HG03378 (cell line): ENCODE measurements around the gene CABLES1.

Source experiments
- ATAC-seq: cut with Tn5 transposase; IDR thresholded peaks from one replicate; pipeline ENCODE4 v1.9.1; 2021; ENCODE audit warnings: mild to moderate bottlenecking, moderate library complexity; ENCODE audit not compliant: unreplicated experiment

Gene CABLES1

DNA sequence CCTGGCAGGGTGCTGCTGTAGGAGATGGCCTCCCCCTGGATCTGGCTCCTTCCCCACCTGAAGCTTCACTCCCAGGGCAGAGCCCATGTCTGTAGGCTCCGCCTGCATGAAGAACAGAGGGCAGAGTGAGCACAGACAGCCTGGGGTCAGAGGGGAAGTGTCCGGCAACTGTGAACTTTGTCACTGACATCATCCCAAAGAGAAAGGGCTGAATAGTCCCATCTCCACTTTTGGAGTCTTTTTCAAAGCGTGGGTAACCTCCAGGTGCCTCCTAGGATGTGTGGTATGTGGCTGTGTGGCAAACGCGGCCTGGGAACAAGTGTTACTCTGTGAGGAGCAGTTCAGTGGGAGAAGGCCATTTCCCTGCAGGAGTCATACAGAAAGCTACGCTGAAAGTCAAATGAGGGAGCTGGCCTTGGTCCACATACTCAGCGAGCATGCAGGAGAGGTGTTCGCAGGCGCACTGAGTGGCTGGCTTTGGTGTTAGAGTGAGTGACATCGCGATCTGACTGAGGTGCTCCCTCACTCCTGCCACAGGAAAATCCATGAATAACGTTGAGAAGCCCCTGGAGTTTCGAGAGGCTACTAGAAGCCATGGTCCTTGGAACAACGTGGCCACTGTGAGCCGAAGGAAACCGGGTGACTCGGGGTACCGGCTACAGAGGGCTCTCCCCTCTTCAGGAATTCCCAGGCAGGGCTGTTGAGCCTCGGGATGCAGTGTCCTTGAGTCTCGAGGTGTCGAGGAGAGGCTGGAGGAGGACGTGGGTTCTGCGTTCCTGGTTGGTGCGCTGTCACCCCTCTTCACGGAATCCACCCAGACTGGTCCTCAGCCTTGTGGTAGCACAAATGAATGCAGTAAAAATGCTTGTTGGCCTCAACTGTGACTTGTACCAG, 54.7 kb downstream of the CABLES1 start:
- no peak for ATAC-seq

DNA sequence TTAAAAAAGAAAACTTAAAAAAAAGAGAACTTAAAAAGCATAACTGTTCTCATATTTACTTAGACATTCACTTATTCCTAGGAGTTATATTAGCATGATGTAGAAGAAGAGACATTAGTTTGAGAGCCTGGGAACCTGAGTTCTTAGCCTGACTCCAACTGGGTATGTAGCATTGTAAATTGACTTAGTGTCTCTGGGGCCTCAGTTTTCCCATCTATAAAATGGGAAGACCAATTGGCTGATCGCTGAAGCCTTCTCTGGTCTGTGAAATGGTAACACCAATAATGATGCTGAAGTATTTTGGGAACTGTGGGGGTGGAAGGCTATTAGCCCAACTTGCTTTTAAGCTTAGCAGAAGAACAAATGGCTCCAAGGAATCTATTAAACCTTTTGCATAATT, 55.9 kb downstream of the CABLES1 start:
- ATAC-seq = no peak

DNA sequence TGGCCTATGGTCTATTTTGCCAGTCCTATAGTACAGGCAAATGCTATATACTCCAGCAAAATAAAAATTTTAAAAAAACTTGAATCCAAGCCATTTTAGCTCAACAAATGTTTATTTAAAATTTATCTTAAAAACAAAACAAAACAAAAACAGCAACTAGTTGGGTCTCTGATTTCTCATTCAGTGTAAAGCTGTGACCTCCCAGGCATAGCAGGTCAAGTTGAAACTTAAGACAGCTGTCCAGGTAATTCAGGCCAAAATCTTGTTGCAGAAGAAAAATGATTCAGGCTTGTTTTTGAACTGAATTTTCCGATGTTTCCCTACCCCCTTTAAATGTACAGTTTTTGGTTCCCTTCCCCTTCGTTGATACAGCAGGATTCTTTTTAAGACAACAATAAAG, 58.5 kb downstream of the CABLES1 start:
- ATAC-seq = no peak

DNA sequence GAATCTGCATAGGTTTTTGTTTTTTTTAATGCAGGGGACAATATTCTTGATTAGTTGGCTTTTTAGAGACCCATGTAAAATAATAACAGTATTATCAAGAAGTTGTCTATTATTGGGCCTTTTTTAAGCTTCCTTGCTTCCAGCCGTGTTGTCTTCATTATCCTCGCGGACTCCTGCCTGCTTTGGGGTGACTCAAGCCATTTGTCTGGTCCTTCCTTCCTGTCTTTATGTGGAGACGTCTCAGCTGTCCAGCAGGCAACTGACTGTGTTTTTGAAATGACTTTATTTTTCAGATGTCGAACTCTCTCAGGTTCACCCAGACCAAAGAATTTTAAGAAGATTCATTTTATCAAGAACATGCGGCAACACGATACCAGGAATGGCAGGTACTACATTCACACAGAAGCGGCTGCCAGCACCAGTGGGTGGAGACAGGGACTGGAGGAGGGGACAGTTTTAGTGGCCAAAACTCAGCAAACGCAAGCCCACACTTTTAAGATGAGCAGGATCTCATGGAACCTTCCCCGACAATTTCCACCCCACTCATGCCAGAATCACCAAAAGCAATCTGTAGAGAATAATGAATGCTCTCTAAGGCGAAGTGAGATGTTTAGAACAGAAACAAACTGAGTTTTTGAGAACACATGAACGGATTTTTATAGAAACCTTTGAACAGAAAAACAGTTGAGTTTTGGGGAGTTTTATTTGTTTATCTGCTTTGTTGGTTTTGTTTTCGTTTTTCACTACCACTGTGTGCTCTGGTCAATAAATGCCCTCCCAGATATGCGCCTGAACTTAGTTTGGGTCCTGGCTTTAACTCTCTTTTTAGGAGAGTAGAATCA, 59.1 kb downstream of the CABLES1 start:
- no peak for ATAC-seq

DNA sequence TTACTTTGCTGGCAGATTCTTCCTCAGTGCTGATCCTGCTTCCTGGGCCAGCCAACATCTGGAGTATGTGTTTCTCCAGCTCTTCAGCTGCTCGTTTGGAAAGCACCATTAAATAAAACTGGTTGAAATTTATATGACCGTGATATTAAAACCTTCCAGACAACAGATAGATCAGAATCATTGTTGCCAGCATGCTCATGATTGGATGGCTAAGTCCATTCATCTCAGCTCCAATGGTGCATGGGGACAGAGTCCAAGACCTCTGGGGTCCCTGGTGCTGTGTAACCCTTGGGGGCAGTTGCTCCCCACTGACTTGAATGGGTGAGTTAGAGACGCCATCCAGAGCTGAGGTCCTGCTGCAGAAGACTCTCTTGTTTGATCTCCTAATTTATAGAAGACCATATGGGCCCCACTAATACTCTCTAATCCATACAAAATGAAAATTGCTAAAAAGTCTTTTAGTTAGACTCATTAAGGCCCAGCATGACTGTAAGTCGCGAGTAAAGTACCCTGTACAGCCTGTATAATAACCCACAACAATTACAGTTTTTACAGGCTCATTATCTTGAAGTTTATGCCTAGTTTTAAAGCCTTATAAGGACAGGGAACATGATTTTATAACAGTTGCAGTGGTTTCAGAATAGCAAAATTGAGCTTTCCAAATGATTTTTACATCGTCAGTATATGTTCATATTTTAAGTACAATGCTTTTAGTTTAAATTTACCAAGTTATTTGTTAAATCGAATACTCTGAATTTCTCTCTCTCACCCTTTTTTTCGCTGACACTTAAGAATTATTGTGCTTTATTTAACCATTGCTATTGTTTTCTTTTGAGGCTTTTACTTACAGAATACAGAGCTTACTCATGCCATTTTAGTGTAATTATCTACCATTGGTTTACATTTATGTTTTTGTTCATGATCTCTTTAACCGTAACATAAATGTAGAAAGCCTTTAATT, 60.0 kb downstream of the CABLES1 start:
- ATAC-seq = no peak

DNA sequence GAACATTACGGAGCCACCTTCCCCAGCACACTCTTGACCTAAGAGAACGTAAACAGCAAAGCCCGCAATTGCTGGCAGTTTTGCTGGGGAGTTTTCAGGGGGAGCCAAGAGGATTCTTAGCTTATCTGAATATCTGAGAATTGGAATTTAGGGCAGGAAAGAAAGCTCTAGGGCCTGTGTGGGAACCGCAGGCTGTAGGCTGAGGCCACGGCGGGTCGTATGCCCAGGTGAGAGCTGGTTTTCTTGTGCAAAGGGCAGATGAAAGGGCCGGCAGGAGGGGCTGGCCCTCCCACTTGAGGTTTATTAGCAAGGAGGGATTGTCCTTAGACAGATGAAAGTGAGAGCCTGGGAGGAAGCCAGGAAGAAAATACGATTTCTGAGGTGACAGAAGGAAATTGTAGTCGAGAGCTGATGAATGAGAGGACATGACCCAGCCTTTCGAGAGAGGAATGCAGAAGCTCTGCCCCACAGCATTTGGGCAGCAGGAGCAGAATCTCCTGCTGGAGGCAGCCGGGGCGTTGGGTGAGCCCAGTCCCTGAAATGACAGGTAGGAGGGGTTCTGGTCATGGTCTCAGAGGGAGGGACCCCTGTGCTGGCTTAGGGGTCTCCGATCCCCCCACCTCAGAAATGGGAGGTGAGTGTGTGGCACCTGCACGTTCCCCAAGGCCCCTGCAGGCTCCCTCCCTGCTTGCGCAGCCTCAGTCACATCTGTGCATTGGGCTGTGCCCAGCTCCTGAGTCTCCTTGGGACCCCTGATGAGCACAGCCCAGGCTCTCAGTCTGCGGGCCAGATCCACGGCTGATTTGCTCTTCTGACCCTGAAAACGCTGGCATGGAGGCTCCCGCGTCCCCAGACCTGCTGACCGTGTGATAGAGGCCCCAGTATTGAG, 61.1 kb downstream of the CABLES1 start:
- ATAC-seq = no peak

DNA sequence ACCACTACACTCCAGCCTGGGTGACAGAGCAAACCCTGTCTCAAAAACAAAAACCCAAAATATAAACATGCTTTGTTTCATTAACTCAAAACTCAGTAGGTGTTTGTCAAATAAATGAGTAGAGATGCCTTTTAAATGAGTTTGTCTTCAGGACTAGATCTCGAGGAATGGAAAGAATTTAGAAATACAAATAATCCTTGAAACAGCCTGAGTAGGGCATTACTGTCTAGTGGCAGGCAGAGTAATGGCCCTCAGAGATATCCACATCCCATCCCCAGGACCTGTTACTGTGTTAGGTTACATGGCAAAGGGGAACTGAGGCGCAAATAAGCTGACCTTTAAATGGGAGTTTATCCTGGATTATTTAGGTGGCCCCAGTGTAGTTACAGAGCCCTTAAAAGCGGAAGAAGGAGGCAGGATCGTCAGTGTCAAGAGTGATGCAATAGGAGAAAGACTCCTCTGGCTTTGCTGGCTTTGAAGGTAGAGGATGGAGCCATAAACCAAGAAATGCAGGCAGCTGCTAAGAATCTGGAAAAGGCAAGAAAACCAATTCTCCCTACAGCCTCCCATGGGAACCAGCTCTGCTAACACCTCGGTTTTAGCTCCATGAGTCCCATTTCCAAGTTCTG, 63.0 kb downstream of the CABLES1 start:
- no peak for ATAC-seq

GRCh38 chr18:23200756-23201155, 65.5 kb downstream of the CABLES1 start:
- no peak for ATAC-seq

GRCh38 chr18:23201741-23202140, 66.5 kb downstream of the CABLES1 start:
- no peak for ATAC-seq

GRCh38 chr18:23203891-23204432, 68.7 kb downstream of the CABLES1 start:
- ATAC-seq = no peak

DNA sequence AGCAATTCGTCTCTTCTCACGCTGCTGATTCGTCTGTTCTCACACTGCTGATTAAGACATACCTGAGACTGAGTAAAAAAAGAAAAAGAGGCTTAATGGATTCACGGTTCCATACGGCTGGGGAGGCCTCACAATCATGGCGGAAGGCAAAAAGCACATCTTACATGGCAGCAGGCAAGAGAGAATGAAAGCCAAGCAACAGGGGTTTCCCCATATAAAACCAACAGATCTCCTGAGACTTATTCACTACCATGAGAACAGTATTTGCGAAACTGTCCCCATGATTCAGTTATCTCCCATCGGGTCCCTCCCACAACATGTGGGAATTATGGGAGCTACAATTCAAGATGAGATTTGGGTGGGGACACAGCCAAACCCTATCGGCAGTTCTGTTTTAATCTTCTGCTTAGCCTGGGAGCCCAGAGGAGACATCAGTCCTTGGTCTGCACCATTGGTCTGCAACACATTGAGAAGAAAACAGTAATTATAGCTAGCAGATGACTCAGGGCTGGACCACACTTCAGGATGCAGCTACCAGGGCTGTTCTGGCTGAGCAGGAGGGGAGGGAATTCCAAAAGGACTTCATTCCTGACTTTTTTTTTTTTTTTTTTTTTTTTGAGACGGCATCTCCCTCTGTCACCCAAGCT, 69.4 kb downstream of the CABLES1 start:
- no peak for ATAC-seq

DNA sequence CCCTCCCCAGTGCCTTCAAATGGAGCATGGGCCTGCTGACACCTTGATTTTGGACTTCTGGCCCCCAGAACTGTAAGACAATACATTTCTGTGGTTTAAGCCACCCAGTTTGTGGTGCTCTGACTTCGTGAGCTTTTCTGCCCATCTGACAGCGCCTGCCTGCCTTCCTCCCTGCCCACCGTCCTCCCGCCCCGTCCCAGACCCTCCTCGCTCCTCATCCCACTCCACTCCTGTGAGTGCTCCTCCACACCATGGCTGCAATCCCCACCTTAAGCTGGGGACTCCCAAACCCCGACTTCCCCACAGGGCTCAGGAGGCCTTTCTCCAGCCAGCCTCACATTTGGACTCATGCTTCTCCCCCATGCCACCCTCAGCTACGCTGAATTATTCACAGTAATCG, 70.7 kb downstream of the CABLES1 start:
- ATAC-seq = no peak

DNA sequence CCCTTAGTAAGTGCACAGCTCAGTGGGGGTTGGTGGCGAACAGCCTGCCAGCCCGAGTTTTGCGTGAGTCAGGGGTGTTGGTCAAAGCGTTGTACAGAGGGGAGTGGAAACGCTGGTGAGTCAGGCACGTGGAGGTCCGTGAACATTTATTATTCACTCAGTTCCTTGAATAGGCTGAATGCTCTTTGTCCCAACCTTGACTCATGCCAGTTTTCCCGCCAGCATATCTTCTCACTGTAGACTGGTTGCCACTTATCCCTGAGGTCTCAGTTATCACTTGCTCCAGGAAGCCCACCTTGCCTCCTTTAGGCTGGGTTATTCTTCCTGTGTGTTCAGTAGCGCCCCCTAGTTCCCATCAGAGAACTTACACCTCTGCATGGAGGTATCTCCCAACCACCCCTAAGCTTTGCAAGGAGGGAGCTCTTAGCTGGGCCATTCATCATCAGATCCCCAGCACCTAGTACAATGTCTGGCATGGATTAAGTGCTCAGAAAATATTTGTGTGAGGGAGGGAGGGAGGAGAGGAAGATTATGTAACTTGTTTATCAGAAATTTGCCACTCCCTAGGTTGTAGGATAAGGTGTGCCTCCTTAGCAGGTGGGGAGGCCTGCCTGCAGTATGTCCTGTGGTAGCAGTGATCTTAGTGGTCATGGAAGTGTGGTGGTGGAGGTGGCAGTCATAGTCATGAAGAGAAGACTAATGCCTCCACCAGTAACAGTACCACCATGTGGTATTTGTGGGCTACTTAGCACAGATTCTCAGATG, 72.1 kb downstream of the CABLES1 start:
- ATAC-seq = no peak

DNA sequence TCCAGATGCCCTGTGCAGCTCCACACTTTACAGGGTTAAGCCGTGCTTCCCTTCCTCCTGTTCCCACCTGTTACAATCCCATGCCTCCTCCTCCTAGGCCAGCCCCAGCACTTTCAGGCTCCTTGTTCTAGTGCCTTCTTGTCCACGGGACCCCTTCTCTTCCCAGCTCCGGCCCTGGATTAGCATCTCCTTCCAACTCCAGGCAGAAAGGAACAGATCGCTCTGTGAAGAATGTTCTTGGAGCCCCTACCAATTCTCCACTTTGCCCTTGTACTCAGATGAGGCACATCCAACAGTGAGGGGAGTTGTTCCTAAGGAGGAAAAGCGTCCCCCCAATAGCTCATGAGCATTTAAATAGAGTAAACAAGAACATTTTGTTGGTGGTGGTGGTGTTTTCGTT, 72.7 kb downstream of the CABLES1 start:
- ATAC-seq = no peak

- no peak for ATAC-seq
Measured at GRCh38 chr18:23208600-23208999, 73.3 kb downstream of the CABLES1 start.

- ATAC-seq = no peak
Measured at GRCh38 chr18:23209031-23209430, 73.7 kb downstream of the CABLES1 start.

GRCh38 chr18:23209796-23210195, 74.5 kb downstream of the CABLES1 start:
- no peak for ATAC-seq

DNA sequence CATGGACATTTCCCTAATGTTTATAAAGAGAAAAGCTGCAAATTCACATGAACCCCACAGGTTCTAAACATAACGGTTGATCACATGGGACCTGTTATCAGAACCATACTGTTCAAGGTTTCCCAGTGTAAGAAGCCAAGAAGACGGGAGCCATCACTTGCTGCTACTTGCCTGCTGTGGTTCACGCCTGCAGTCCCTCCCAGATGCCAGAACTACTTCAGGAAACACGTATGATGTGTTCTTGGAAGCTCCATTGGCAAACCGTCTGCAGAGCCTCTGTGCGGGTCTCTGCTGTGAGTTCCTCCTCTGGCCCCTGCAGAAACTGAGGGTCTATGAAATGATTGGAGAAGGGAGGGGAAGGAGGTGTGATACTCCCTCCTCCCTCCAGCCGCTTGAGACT, 75.2 kb downstream of the CABLES1 start:
- no peak for ATAC-seq
